ENCODE results near the gene LAMA3. TPM values are rescaled to one million over a fixed set of nuclear protein-coding genes. Genes with fewer than 3 reads are reported as not detected.
"Not testable (repeated sequence)": the region's sequence is repeated elsewhere in the genome, so short reads cannot be mapped to it uniquely, and the experiment has no call there.

The LAMA3 gene
- total RNA-seq, 4 donors from 2014 or later, result 14.9 to 81.4 (median 69.3) TPM

DNA sequence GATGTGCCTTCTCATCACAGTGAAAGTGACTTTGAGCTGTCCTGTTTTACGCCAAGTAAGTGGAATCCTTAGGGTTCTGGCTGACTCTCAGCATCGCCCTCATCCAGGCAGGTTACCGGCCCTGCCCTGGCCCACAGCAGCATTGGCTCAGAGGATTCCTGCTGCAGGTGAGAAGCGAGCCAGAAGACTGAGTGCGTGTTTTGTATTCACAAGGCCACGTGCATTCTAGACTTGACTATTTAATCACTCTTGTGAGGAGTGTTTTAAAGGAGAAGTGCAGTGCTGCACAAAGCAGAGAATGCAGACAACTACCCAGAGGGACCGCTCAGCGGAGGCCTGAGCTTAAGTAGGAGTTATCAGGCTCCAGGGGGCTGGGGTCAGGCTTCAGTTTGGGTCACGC lies 48.3 kb downstream of the LAMA3 start:
- Histone ChIP-seq H3K4me1 (no peaks in the 10 kb centered on the region), H3K27me3 (no peaks in the 10 kb centered on the region), H3K4me3 (no peak overlapping the region), H3K9me3 (no peaks in the 10 kb centered on the region), H3K36me3 (no peaks in the 10 kb centered on the region), H3K27ac (no peak overlapping the region)
- TF ChIP-seq POLR2A (IDR thresholded peaks at IDR 0.05), result no peak
- TF ChIP-seq, protein P1, sequence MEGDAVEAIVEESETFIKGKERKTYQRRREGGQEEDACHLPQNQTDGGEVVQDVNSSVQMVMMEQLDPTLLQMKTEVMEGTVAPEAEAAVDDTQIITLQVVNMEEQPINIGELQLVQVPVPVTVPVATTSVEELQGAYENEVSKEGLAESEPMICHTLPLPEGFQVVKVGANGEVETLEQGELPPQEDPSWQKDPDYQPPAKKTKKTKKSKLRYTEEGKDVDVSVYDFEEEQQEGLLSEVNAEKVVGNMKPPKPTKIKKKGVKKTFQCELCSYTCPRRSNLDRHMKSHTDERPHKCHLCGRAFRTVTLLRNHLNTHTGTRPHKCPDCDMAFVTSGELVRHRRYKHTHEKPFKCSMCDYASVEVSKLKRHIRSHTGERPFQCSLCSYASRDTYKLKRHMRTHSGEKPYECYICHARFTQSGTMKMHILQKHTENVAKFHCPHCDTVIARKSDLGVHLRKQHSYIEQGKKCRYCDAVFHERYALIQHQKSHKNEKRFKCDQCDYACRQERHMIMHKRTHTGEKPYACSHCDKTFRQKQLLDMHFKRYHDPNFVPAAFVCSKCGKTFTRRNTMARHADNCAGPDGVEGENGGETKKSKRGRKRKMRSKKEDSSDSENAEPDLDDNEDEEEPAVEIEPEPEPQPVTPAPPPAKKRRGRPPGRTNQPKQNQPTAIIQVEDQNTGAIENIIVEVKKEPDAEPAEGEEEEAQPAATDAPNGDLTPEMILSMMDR (IDR thresholded peaks at IDR 0.05), result no peak
- DNase-seq, result no peak

- H3K4me3 ChIP-seq, result no peak overlapping the region
- no peak overlapping the region for H3K27ac ChIP-seq
- H3K4me1 ChIP-seq, result no peaks in the 10 kb centered on the region
- no peaks in the 10 kb centered on the region for H3K9me3 ChIP-seq
- TF ChIP-seq, protein P1 (IDR thresholded peaks at IDR 0.05), result no peak
- TF ChIP-seq POLR2A (IDR thresholded peaks at IDR 0.05), result no peak
- no peak for DNase-seq
- H3K27me3 ChIP-seq, result no peaks in the 10 kb centered on the region
- no peaks in the 10 kb centered on the region for H3K36me3 ChIP-seq
Measured at GRCh38 chr18:23738151-23738550, 48.9 kb downstream of the LAMA3 start.

- no peak for TF ChIP-seq POLR2A (IDR thresholded peaks at IDR 0.05)
- TF ChIP-seq, protein P1 (IDR thresholded peaks at IDR 0.05), result no peak
Measured at GRCh38 chr18:23738575-23738974, 49.3 kb downstream of the LAMA3 start.

GRCh38 chr18:23740105-23740830 lies 51.0 kb downstream of the LAMA3 start:
- TF ChIP-seq, protein P1 (IDR thresholded peaks at IDR 0.05), result no peak
- TF ChIP-seq POLR2A (IDR thresholded peaks at IDR 0.05), result no peak
- Histone ChIP-seq H3K4me1 (no peaks in the 10 kb centered on the region), H3K36me3 (no peaks in the 10 kb centered on the region), H3K27me3 (no peaks in the 10 kb centered on the region), H3K27ac (no peak overlapping the region), H3K9me3 (no peaks in the 10 kb centered on the region), H3K4me3 (no peak overlapping the region)
- no peak for DNase-seq

More at GRCh38 chr18:23738575-23738974, 49.3 kb downstream of the LAMA3 start:
- DNase-seq, result no peak
- Histone ChIP-seq H3K27ac (no peak overlapping the region), H3K27me3 (no peaks in the 10 kb centered on the region), H3K36me3 (no peaks in the 10 kb centered on the region), H3K4me3 (no peak overlapping the region), H3K9me3 (no peaks in the 10 kb centered on the region), H3K4me1 (no peaks in the 10 kb centered on the region)

DNA sequence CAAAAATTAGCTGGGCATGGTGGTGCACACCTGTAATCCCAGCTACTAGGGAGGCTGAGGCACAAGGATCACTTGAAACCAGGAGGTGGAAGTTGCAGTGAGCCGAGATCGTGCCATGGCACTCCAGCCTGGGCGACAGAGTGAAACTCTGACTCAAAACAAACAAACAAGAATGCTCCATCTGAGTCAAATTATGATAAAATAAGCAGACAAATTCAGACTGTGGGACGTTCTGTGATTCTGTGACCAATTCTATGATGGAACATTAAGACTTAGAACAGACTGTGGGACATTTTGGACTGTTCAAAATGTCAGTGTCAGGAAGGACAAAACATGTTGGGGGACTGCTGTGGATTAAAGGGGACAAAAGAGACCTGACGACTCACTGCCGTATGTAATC lies 52.7 kb downstream of the LAMA3 start:
- DNase-seq, H3K27me3 ChIP-seq, H3K9me3 ChIP-seq, H3K27ac ChIP-seq, H3K36me3 ChIP-seq, H3K4me3 ChIP-seq, H3K4me1 ChIP-seq: not testable (repeated sequence)

- H3K27ac ChIP-seq, result no peak overlapping the region
- H3K9me3 ChIP-seq, result no peaks in the 10 kb centered on the region
- H3K36me3 ChIP-seq, result no peaks in the 10 kb centered on the region
- no peak overlapping the region for H3K4me3 ChIP-seq
- DNase-seq, result no peak
- no peaks in the 10 kb centered on the region for H3K4me1 ChIP-seq
- no peak for TF ChIP-seq POLR2A (IDR thresholded peaks at IDR 0.05)
- TF ChIP-seq, protein P1 (IDR thresholded peaks at IDR 0.05), result no peak
- no peaks in the 10 kb centered on the region for H3K27me3 ChIP-seq
Measured at GRCh38 chr18:23743733-23744333, 54.6 kb downstream of the LAMA3 start.

Data from Peyer's patch (tissue), 4 donors.